GM18499 (cell line): Measurements from ENCODE around the gene PTPRO.
"Not testable (repeated sequence)": the region's sequence is repeated elsewhere in the genome, so short reads cannot be mapped to it uniquely, and the experiment has no call there.

ENCODE experiments used
- ATAC-seq: cut with Tn5 transposase; IDR thresholded peaks from one replicate; pipeline ENCODE4 v1.9.1; 2021; ENCODE audit warnings: moderate number of reproducible peaks; ENCODE audit not compliant: insufficient read depth, unreplicated experiment

Gene PTPRO

GRCh38 chr12:15592934-15593333 is 270.6 kb downstream of the PTPRO start:
- no peak for ATAC-seq

GRCh38 chr12:15596174-15596573 is 273.9 kb downstream of the PTPRO start:
- no peak for ATAC-seq

- ATAC-seq = no peak
These were observed 275.0 kb downstream of the PTPRO start for GRCh38 chr12:15597125-15597830.

GRCh38 chr12:15599266-15600037 is 277.1 kb downstream of the PTPRO start:
- no peak for ATAC-seq

- no peak for ATAC-seq
These were observed 278.1 kb downstream of the PTPRO start for GRCh38 chr12:15600223-15600935.

- no peak for ATAC-seq
These were observed 279.0 kb downstream of the PTPRO start for GRCh38 chr12:15601210-15601800.

GRCh38 chr12:15602051-15602672 is 279.9 kb downstream of the PTPRO start:
- ATAC-seq = no peak

- ATAC-seq = no peak
These were observed 281.3 kb downstream of the PTPRO start for GRCh38 chr12:15603474-15604085.

GRCh38 chr12:15605881-15606590 is 283.7 kb downstream of the PTPRO start:
- no peak for ATAC-seq

- ATAC-seq = no peak
These were observed 286.1 kb downstream of the PTPRO start for GRCh38 chr12:15608406-15608805.

GRCh38 chr12:15608941-15609340 is 286.6 kb downstream of the PTPRO start:
- ATAC-seq = no peak

- ATAC-seq = no peak
These were observed 291.7 kb downstream of the PTPRO start for GRCh38 chr12:15613981-15614380.

- ATAC-seq = not testable (repeated sequence)
These were observed 294.2 kb downstream of the PTPRO start for GRCh38 chr12:15616495-15616894.

- no peak for ATAC-seq
These were observed 298.6 kb downstream of the PTPRO start for GRCh38 chr12:15620741-15621539.

GRCh38 chr12:15625075-15625474 is 302.8 kb downstream of the PTPRO start:
- ATAC-seq = no peak

- no peak for ATAC-seq
These were observed 306.0 kb downstream of the PTPRO start for GRCh38 chr12:15627995-15628945.

- peak; percentile 56 for ATAC-seq
These were observed 306.8 kb downstream of the PTPRO start for GRCh38 chr12:15629108-15629507.
